T follicular helper cell (primary cell): ENCODE data around the gene SCRN1.

ENCODE experiments used
- DNase-seq: peaks from one replicate; pipeline ENCODE4 v3.0.0-alpha.2; 2020; ENCODE audit warnings: low read depth

The SCRN1 gene

GRCh38 chr7:29926741-29927140 lies 62.9 kb downstream of the SCRN1 start:
- DNase-seq, result no peak

DNA sequence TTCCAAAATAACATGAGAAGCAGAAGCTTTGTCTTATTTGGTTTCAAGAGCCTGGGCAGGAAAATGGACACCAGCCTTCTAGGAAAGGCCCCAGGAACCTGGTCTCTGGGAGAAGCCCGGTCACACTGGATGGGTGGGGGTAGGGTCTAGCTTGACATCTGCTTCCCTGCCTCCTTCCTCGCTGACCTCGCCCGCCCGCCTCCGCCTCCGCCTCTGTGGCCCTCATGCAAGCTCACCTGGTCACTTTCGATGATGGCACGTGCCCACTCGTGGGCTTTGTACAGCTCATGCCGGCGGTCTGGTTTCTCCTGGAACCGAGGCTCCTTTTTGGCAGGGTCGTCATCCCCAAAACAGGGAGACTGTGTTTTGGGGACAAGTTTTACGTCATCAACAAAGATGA lies 63.4 kb downstream of the SCRN1 start:
- DNase-seq, result no peak

- no peak for DNase-seq
These were observed 64.9 kb downstream of the SCRN1 start for GRCh38 chr7:29924684-29925083.

DNA sequence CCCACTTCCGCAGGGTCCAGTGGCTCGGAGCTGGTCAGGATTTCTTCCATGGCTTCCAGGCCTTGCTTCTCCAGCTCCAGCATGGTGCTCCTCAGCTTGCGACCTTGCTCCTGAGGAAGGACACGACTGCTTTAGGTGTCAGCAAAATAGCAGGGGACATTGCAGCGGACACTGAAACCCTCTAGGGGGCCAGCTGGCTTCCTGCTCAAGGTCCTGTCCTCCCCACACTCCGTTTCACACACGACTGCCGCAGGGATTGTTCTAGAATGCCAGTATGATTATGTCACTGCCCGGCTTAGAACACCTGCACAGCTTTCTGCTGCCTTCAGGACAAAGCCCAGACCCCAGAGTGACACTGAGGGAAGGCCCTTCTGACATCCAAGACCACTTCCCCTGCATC lies 65.6 kb downstream of the SCRN1 start:
- DNase-seq, result no peak

DNA sequence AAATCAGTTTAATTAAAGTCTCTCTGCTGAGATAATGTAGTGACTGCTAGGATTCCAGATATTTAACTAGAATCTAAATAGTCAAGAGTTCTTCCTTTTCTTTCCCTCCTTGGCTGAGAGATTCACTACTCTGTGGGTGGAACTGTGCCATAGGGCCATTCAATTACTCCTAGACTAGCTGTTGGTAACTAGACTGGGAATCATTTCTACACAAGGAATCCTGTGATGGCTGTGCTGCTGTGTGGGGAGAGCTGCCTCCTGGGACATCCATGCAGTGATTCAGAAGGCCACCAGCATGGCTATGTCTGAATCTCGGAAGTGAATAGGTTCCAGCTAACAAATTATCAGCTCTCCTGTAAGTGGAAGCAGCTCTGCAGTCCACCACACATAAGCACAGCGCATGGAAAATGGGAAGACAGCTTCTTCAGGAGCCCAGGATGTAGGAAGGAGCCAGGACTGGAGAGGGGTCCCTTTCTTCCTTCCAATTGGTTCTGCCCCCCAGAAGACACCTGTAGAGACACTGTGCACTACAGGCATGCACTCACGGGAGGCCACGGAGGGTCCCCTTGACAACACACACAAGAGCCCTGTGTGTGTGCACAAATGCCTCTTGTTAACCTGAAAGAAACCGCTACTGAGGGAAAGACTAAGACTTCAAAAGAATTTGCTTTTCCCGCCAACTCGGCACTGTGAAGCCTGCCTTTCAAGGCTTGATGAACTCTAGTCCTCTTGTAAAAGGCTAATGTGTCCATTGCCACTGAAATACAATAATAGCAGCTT lies 66.5 kb downstream of the SCRN1 start:
- DNase-seq, result no peak

GRCh38 chr7:29921404-29922010 lies 68.1 kb downstream of the SCRN1 start:
- DNase-seq, result peak; percentile 15

- no peak for DNase-seq
These were observed 69.1 kb downstream of the SCRN1 start for GRCh38 chr7:29920491-29920890.

- DNase-seq, result no peak
These were observed 69.8 kb downstream of the SCRN1 start for GRCh38 chr7:29919790-29920189.

DNA sequence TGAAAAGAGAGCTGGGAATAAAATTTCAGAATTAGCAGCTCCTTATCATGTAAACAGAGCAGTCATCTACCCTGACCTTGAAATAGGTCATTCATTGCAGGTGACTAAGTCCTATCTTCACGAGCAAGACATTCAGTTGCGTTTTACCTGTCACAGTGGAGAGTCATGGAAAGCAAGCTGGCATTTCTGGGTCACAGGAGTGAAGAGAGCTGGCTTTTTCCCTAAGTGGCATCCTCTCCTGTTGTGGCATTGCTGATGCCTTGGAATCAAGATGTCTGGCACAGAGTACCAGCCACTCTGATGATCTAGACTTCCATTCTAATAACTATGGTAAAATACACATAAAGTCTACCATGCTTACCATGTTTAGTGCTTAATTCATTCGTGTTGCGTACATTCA lies 70.8 kb downstream of the SCRN1 start:
- no peak for DNase-seq

GRCh38 chr7:29917641-29918040 lies 72.0 kb downstream of the SCRN1 start:
- no peak for DNase-seq

GRCh38 chr7:29915481-29916215 lies 74.0 kb downstream of the SCRN1 start:
- DNase-seq, result no peak

GRCh38 chr7:29914180-29914579 lies 75.4 kb downstream of the SCRN1 start:
- no peak for DNase-seq

DNA sequence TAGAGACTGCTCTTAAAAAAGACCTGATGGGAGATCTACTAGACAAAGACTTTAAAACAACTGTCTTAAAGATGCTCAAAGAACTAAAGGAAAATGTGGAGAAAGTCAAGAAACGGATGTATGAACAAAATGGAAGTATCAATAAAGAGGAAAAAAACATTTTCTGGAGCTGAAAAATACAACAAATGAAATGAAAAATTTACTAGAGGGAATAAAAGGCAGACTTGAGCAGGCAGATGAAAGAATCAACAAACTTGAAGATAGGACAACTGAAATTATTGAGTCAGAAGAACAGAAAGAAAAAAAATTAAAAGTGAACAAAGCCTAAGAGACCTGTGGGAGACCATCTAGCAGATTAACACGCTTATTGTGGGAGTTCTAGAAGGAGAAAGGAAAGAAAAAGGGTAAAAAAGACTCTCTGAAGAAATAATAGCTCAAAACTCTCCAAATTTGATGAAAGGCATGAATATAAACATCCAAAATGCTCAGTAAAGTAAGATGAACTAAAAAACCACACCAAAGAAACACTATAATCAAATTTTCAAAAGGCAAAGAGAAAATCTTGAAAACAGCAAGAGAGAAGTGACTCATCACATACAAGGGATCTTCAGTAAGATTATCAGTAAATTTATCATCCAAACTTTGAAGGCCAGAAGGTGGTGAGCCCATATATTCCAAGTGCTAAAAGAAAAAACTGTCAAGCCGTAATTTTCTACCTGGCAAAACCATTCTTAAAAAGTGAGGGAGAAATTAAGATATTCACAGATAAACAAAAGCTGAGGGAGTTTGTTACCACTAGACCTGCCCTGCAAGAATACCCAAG lies 83.2 kb downstream of the SCRN1 start:
- no peak for DNase-seq

DNA sequence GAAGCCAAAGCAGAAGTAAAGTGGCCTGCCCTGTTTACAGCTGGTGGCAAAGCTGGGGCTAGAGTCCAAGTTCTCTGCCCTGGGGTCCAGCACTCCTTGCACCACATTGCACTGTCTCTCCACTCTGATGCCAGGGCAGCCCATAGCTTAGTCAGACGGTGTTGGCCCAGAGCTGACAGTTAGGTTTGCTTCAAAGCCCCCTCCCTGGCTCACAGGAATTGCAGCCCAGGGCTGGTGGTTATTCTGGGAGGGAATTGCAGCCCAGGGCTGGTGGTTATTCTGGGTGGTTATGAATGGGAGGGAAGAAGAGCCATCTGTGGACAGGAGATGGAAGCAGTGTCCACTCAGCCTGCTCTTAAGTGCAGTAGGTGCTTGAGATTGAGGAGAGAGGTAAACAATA lies 88.9 kb downstream of the SCRN1 start:
- DNase-seq, result no peak

DNA sequence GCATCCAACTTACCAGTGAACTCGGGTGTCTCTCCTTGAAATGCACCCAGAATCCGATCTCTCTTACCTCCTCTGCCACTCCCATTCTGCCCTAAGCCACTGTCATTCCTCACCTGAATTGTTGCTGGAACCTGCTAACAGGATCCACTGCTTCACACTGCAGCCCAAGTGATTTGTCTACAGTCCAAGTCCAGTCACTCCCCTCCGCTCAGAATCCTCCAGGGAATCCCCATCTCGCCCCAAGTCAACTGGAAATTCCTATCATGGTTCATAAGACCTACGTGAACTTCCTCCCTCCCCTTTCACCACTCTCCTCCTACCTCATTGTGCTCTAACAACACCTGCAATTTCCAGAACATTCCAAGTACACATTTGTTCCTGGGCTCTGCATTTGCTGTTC lies 91.3 kb downstream of the SCRN1 start:
- DNase-seq, result no peak

GRCh38 chr7:29896685-29897411 lies 92.8 kb downstream of the SCRN1 start:
- DNase-seq, result no peak

DNA sequence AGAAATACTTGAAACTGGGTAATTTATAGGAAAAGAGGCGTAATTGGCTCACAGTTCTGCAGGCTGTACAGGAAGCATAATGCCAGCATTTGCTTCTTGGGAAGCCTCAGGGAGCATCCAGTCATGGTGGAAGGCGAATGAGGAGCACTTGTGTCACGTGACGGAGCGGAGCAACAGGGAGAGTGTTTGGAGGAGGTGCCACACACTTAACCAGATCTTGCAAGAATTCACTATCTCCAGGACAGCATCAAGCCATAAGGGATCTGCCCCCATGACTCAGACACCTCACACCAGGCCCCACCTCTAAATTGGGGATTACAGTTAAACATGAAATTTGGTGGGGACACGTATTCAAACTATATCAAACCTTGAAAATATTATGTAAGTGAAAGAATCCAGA lies 94.0 kb downstream of the SCRN1 start:
- no peak for DNase-seq

GRCh38 chr7:29894256-29894655 lies 95.3 kb downstream of the SCRN1 start:
- no peak for DNase-seq

- DNase-seq, result no peak
These were observed 96.1 kb downstream of the SCRN1 start for GRCh38 chr7:29893351-29893965.

- no peak for DNase-seq
These were observed 97.4 kb downstream of the SCRN1 start for GRCh38 chr7:29892231-29892630.

DNA sequence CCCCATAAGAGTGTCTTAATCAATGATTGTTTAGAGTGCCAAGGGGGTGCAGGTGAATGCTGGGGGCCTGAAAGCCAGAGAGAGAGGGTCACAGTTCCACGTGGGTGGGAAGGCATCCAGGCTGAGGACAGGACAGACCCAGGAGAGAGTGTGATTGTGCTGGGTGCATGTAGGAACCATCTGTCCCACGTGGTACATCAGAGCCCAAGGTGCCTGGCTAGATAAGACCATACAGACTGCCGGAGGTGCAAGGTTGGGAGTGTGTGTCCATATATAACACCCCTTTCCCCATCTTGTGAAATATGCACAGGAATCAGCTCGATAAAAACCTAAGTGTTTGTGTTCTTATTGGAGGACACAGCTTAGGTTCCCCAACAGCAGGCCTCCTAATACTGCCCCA lies 97.8 kb downstream of the SCRN1 start:
- DNase-seq, result no peak
